Activated effector memory CD4-positive, alpha-beta T cell treated with anti-CD3 and anti-CD28 coated beads, Interleukin-2, amount 50 U/mL, for 16 hours (primary cell): Measurements from ENCODE around the gene ANKRD23.

Source experiments
- DNase-seq: peaks from one replicate; pipeline ENCODE4 v3.0.0-alpha.2; 2020

ANKRD23 gene

DNA sequence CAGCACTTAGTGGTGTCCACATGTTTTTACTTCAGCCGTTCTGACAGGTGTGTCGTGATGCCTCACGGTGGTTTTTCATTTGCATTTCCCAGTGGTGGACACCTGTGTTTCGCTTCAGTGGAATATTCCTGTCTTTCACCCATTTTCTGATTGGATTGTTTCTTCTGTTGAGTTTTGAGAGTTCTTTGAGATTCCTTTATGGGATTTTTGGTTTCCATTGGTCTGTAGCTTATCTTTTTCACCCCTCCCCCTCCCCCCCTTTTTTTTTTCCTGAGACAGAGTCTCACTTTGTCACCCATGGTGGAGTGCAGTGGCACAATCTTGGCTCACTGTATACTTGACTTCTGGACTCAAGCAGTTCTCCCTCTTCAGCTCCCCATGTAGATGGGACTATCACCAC lies 8.0 kb downstream of the ANKRD23 start:
- DNase-seq = no peak

DNA sequence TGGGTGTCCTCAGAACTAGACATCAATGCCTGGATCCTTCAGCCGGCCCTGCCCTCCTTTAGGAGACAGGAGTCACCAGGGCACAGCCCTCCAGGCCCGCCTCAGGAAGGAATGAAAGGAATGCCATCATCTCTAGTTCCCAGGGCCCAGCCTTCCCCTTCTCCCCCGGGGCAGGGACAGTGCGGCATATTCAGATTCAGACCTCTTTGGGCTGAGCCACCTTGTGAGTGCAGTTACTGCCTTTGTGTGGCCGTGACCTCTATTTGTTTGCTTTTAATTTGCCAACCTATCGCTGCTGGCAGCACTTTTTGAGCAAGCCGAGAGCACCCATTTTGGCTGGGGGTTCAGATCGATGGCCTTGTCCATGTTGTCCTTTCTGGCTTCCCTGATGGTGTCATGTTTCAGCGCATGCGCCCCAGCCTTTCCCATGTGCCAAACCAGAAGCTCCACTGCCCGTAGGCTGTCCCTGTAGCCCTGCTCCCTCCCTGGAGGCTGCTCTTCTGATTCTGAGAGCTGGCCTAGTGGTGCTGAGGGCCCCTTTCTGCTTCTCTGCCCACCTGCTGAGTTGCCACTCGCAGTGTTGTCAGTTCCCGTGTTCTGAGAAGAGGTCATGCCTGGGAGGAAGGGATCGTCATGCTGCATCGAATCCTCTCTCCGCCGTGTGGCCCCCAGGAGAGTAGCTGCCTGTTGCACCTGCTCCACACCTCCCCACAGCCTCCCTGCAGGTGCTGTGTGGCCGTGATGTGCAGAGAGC lies 10.9 kb downstream of the ANKRD23 start:
- no peak for DNase-seq

DNA sequence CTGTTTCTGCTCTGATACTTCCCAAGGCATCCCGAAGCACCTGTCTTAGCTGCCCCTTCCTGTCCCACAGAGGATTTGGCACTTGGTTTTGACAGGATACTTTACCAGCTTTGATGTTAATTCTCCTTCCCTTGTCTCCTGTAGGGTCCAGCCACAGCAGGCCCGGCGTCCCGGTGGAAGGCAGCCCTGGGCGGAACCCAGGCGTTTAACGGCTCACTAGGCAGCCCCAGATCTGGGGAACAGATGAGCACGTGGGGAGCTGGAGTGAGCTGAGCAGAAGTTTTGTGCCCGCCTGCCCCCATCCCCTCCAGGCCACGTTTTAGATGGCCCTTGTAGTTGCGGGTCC lies 11.4 kb downstream of the ANKRD23 start:
- no peak for DNase-seq

DNA sequence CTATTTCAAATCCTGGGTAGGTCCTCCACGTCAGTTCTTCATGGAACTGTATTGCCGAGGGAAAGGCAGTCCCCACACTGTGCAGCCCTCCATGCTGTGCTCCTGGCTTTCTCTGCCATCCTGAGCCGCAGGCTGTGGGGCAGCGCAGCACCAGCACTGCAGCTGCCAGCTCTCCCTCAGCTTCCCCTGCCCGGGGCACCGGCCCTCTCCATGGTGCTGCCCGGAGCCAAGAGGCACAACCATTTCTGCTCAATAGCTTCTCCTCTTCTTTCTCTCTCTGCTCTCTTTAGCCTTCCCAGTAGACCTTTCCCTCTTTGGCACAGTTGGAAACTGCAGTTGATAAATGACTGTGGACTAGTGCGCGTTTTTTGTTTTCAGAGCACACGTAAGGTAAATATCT lies 12.1 kb downstream of the ANKRD23 start:
- no peak for DNase-seq

DNA sequence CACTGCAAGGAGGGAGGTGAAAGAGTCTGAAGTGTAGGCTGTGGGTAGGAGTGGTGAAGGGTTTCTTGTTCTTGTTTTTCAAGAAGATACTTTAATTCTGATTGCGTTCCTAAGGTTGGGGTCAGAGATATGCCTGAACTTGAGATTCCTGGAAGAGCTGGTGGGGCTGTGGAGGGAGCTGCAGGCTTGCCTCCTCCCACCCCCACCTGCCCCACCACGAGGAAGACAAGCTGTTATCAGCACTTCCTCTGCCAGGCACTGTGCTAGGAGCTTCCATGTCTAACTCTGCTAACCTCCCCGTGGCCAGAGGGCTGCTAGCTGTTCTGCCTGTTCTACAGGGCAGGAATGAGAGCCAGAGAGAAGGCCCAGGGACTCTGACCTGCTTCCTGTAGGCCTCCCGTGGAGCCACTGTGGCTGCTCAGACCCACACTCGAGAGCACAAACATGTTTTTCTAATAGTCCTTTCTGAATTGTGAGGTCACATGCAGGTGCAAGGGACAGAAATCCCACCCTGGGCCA lies 13.7 kb downstream of the ANKRD23 start:
- DNase-seq = no peak

DNA sequence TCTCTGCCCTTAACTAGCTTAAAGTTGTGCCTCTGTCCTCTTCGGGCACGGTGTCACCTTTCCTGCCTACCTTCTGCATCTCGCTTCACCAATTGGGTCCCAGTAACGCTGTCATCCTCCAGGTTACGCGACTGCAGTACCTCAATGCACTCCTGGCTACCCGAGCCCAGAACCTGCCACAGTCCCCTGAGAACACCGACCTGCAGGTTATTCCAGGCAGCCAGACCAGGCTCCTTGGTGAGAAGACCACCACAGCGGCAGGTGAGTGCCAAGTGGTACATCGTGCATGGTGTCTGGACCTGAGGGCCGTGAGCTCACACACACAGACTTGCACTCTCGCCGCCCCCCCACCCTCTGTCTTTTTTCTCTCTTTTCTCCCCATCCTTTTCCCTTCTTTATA lies 14.9 kb downstream of the ANKRD23 start:
- no peak for DNase-seq

DNA sequence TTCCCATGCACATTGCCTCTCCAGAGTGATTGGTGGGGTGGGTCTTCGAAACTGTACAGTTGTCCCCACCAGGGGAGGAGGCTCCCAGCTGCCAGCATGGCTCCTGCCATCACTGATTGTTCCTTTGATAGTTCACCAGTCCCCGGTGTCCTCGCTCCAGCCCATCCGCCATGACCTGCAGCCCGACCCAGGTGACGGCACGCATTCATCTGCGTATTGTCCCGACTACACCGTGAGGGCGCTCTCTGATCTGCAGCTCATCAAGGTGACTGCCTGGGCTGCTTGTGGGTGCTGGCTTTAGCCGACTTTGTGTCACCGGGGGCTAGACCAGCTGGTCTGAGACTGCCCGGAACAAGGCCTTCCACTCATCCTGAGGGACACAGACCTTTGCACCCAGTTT lies 15.4 kb downstream of the ANKRD23 start:
- DNase-seq = no peak

DNA sequence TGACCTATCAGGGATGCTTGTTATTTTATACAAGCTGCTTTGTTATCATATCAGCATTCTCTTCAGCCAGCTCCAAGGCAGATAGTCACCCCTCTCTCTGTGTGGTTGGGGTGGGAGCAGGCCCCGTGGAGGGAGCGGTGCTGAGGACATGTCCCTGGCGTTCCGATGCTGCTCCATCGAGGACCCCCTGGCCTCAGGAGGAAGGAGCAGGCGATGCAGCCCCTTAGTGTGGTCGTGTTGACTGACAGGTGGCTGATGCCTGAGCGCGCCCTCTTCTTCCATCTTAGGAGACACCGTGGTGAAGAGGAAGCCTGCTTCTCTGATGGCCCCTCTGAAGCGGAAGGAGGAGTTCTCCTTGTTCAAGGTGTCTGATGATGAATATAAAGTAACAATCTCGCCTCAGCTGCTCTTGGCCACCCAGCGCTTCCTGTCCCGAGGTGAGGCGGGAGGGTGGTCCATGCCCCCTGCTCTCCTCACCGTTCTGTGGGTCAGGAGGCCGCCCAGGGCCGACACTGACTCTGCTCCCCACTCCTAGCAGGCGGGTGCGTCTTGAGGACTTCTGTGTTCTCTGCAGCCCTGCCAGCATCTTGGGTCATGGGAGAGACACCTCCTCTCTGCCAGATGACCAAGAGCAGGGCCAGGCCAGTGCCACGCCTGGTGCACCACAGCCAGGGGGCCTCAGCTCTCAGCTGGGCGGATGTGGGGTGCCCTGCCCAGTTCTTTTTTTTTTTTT lies 17.1 kb downstream of the ANKRD23 start:
- DNase-seq = no peak

DNA sequence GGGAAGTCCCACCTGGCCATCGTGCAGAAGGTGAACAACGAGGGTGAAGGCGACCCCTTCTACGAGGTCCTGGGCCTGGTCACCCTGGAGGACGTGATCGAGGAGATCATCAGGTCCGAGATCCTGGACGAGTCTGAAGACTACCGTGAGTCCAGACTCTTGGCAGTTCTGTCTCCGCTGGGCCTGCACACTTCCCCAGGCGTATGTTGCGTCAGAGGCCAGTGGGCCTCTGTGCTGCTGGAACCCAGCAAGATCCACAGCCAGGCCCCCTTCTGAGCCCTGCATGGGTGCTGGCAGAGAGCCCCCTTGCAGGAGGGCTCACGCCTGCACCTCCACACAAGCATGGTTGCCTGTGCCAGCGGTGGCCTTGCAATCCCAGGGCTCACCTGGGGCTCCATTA lies 18.8 kb downstream of the ANKRD23 start:
- no peak for DNase-seq

DNA sequence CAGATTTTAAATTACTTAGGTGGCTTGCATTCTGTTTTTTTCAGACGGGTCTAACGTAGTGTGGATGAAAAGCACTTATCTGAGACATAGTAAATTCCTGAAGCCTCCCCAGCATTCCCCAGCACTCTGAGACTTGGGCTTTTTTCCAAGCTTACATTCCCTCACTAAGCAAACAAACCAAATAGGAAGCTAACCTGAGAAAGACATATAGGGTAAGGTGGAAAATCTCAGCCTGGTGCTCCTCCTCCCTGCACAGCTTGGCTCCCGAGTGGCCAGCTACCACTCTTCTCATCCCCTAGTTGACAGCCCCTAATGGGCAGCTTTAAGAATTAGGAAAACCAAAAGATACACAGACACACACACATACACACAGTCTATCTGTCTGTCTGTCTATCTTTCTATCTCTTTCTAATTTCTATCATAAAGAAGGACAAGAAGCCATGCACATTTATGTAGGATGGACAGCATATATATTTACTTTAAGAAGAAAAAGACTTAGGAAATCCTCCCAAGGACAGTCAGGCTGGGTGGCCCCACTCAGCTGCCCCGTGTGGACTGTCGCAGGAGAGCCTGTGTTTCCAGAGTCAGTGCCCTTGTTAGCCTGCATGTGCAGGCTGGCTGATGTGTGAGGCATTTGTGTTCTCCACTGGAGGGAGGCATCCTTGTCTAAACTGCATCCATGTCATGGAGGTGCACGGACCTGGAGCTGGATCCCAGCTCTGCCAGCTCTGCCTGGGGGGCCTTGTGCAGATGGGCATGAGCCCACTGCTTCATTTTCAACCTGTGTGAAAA lies 19.5 kb downstream of the ANKRD23 start:
- DNase-seq = no peak

DNA sequence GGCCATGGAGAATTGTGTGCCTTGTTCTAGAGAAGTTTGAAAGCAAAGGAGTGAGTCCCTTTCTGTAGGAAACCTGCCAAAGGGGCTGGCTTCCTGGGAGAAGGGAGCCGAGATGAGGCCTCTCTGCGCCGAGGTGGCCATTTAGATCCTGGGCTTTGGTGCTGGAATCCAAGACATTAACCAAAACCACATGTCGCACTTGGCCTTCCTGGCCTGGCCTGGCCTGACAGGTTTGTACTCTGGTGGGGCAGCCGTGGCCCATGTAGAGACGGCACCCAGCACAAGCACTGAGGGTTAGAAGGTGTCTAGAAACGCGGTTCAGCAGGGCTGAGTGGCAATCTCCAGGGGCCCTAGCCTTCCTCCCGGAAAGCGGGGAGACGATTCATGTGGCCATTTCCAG lies 20.6 kb downstream of the ANKRD23 start:
- no peak for DNase-seq

DNA sequence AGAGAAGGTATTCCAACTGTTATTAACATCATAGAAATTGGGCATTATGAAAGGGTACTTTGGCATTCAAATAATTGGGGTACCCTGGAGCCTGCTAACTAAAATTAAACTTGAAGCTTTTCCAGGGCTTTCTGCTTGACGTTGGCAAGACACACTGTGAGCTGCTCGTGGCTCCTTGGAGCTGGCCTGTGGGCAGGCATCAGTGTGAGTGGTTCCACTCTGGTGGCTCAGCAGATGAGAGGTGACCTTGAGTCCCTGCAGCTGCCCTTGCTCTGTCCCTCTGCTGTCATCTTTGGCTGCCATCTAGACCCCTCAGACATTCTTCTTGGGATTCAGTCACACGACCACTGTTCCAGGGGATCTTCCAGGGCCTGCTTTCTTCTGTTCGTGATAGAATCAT lies 21.0 kb downstream of the ANKRD23 start:
- DNase-seq = no peak

DNA sequence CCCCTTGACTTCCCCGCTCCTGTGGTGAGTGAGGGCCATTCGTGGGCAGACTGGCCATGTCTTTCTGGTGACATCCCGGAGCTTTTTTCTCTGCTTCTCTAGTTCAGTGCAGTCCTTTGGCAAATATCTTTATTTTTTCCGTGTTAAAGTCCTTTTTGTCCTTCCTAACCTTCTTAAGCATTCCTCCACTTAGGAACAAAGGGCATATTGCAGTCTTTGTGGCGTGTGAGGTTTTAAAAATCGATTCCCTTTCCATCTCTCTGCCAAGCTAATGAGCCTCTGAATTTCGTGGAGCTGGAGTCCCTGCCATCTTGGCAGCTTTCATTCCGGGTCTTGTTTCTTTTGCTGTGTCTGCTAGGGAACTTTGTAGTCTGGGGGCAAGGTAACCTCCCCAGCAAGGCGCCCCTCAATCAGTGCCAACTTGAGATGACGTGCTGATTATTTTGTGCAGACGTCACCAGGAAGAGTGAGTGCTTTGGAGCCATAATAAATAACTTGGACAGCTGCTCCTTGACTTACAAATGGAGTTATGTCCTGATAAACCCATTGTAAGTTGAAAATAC lies 22.6 kb downstream of the ANKRD23 start:
- no peak for DNase-seq

DNA sequence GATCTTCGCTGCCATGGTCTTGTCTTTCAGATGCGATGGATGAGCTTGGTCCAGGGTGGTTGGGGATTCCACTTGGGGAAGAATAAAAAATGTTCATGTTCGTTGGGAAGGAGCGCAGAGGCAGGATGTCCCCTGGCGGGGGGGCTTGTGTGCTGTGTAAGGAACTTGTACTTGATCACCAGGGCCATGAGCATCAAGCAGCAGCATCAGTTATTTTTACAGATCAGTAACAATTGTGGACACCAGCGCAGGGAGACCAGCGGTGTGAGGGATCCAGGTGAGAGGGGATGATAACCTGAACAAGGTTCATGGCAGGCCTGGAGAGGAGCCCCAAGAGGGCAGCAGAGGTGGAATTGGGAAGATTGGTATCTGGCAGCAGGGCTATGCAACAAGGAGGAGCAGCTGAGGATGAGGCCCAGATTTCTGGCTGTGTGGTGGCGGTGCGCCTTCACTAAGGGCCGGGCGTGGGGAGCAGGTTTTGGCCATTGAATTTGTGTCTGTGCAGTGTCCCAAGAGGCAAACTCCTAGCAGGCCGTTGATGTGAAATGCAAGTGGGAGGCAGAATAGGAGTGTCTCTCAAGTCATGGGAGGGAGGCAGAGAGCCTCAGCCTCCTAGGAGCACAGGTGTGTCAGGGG lies 23.8 kb downstream of the ANKRD23 start:
- DNase-seq = no peak

DNA sequence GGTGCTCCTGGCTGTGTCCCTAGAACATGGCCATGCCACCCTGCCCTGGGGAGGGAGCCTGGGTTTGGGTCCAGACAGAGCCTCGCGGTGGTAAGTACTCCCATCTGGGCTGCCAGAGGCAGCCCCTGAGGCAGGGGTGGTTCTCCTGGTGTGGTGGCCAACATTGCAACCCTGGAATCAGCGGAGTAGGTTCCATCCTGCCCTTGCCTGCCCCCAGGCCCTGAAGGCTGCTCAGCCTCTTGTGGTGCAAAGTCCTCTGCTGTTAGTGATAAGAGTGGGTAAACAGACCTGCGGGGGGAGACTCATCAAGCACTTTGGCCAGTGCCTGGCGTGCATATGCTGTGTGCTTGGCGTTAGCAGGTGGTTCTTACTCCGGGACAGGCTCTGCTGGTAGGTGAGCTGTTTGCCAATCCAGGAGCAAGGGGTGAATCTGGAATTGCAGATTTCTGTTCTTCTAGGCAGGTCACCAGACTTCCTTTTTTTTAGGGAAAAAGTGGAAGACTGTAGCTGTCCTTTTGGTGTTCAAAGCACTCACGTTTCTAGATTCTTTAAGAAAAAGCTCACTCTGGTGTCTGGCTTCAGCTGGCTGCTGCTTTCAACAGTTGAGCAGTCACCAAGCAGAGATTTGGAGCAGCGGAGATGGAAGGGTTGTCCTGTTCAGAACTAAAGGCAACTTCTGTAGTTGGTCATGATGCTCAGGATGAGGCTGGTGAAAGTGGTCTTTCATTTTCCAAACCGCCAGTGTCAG lies 24.5 kb downstream of the ANKRD23 start:
- DNase-seq = no peak

DNA sequence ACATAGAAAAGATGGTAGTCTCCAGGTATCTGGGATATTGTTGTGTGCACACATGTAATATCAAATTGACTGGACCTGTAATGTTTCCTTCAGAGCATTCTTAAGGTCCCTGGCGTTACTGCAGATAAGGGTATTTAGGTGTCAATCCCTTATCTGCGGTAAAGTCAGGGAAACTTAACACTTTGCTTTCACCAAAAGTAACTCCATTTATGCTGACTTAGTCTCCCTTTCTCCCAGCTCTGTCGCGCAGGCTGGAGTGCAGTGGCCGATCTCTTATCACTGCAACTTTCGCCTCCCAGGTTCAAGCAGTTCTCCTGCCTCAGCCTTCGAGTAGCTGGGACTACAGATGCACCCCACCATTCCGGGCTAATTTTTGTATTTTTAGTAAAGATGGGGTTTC lies 25.9 kb downstream of the ANKRD23 start:
- no peak for DNase-seq

DNA sequence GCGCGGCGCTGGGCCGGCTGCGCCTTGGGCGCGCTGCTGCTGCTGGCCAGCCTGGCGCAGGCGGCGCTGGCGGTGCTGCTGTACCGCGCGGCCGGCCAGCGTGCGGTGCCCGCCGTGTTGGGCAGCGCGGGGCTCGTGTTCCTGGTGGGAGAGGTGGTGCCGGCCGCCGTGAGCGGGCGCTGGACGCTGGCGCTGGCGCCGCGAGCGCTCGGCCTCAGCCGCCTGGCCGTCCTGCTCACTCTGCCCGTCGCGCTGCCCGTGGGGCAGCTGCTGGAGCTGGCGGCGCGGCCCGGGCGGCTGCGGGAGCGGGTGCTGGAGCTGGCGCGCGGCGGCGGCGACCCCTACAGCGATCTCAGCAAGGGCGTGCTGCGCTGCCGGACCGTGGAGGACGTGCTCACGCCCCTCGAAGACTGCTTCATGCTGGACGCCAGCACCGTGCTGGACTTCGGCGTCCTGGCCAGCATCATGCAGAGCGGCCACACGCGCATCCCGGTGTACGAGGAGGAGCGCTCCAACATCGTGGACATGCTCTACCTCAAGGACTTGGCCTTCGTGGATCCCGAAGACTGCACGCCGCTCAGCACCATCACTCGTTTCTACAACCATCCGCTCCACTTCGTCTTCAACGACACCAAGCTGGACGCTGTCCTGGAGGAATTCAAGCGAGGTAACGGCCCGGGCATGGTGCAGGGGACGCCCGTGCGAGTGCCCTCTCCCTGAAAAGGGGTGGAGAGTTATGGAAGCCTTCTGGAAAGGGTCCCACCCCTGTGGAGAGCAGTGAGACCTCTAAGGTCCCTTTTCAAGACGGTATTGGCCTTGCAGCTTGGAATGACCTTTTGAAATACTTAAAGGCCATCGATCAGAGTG lies 26.8 kb downstream of the ANKRD23 start:
- no peak for DNase-seq

DNA sequence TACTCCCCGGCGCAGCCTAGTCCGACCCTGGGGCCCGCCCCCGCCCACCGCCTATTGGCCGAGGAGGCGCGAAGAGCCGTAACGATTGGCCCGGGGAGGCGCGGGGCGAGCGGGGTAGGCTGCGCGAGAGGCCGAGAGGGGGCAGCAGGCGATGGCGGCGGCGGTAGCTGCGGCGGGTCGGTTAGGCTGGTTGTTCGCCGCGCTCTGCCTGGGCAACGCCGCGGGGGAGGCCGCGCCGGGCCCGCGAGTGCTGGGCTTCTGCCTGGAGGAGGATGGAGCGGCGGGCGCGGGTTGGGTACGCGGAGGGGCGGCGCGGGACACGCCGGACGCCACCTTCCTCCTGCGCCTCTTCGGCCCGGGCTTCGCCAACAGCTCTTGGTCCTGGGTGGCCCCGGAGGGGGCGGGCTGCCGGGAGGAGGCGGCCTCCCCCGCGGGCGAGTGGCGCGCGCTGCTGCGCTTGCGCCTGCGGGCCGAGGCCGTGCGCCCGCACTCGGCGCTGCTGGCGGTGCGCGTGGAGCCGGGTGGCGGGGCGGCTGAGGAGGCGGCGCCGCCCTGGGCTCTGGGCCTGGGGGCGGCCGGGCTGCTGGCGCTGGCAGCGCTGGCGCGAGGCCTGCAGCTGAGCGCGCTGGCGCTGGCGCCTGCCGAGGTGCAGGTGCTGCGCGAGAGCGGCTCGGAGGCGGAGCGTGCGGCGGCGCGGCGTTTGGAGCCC lies 27.5 kb downstream of the ANKRD23 start, which contains the start of gene CNNM3:
TSS of gene CNNM3 (plus strand) at position 142 of the 709 bp plus-strand sequence. CDS start at position 152, 10 bp downstream.
- peak; percentile 99 for DNase-seq

DNA sequence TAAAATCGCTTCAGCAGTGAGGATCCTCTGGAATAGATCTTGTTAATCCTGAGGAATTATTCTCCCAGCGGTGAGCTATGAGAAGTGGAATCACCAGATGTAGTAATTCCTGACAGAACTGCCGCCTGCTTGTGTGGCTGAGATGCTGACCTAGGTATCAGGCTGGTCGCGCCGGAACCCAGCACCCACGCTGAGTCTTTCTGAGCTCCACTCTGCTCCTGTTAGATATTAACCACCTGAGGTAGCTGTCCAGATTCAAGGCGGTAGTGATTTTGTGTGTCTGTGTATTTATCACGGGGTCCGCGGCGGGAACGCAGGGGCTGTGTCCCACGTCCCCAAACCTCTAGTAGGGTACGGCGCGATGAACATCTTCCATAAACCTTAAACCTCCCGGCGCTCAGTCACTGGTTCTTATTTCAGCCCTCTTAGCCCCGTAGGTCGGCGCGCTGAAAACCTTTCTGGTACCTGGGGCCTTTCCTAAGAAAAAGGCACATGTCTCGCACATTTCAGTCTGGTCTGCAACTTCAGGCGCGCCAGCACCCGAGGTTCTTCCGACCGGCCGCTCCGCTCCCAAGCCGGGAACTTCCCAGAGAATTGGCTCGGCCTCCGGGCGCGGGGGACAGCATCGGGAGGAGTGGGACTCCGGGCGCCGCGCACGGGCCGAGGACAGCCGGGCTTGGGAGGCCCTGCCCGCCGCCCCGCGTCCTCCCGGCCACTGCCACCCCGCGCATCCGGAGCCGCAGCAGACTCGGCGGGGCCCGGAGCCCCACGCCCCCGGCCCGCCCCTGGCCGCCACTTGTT lies 28.3 kb downstream of the ANKRD23 start:
- no peak for DNase-seq
